Measurements from ENCODE around the gene TTI1. TPM values are rescaled to one million over a fixed set of nuclear protein-coding genes. Genes with fewer than 3 reads are reported as not detected.
"Not testable (repeated sequence)": the region's sequence is repeated elsewhere in the genome, so short reads cannot be mapped to it uniquely, and the experiment has no call there.

Gene TTI1
- total RNA-seq, 1 experiment from 2014 or later, result 26.6 TPM

- ChIA-PET CTCF (no interaction called here), POLR2A (no interaction called here)
- in situ Hi-C loops (cut with HindIII; ENCODE audit: low pct_unique_long_range_greater_than_20kb, low sequenced_read_pairs) (no loop called here), intact Hi-C loops (cut with micrococcal nuclease; ENCODE audit: unreplicated experiment) (no loop called here)
- no TSS peak for BruUV-seq (replicated peaks)
- no peak overlapping the region for H3K27ac ChIP-seq (ENCODE audit: low read length)
- H3K27me3 ChIP-seq (ENCODE audit: control insufficient read depth, insufficient read depth, low read length), result no peaks in the 10 kb centered on the region
- DNase-seq (ENCODE audit: low read depth, low spot score), result no peak
- no peak overlapping the region for H3K4me3 ChIP-seq (ENCODE audit: low read depth in 2 of 2, low read length in 2 of 2)
- no peaks in the 10 kb centered on the region for H3K36me3 ChIP-seq (ENCODE audit: control insufficient read depth, insufficient read depth, low read length)
- TF ChIP-seq TCF7L2 (IDR thresholded peaks at IDR 0.05; ENCODE audit: low read depth, low read length), result no peak
- no peak for TF ChIP-seq POLR2AphosphoS5 (IDR thresholded peaks at IDR 0.05; ENCODE audit: low read depth, low read length)
- no peak for TF ChIP-seq CTCF (IDR thresholded peaks at IDR 0.05)
- TF ChIP-seq SIN3A (IDR thresholded peaks at IDR 0.05; ENCODE audit: borderline replicate concordance, insufficient read depth, low read depth, low read length), result no peak
- no peak for TF ChIP-seq REST (IDR thresholded peaks at IDR 0.05; ENCODE audit: insufficient read depth in 1 of 2, low read depth in 2 of 2, low read length in 1 of 2)
- H3K9me3 ChIP-seq (ENCODE audit: control insufficient read depth, insufficient read depth, low read depth, low read length), result no peaks in the 10 kb centered on the region
- no peak for ATAC-seq
- H3K4me1 ChIP-seq (ENCODE audit: control insufficient read depth, insufficient read depth, low read length), result no peaks in the 10 kb centered on the region
Observed at GRCh38 chr20:37968841-37969401, 64.3 kb downstream of the TTI1 start.

GRCh38 chr20:37963483-37963882, 69.8 kb downstream of the TTI1 start:
- H3K4me3 ChIP-seq (ENCODE audit: low read depth in 2 of 2, low read length in 2 of 2); H3K36me3 ChIP-seq (ENCODE audit: control insufficient read depth, insufficient read depth, low read length); H3K9me3 ChIP-seq (ENCODE audit: control insufficient read depth, insufficient read depth, low read depth, low read length); CTCF ChIA-PET; DNase-seq (ENCODE audit: low read depth, low spot score); intact Hi-C loops (cut with micrococcal nuclease; ENCODE audit: unreplicated experiment); H3K4me1 ChIP-seq (ENCODE audit: control insufficient read depth, insufficient read depth, low read length); POLR2A ChIA-PET; ATAC-seq; H3K27me3 ChIP-seq (ENCODE audit: control insufficient read depth, insufficient read depth, low read length); in situ Hi-C loops (cut with HindIII; ENCODE audit: low pct_unique_long_range_greater_than_20kb, low sequenced_read_pairs); H3K27ac ChIP-seq (ENCODE audit: low read length); BruUV-seq (replicated peaks): not testable (repeated sequence)

GRCh38 chr20:37961066-37961465, 72.2 kb downstream of the TTI1 start:
- Histone ChIP-seq H3K36me3 (ENCODE audit: control insufficient read depth, insufficient read depth, low read length) (no peaks in the 10 kb centered on the region), H3K27me3 (ENCODE audit: control insufficient read depth, insufficient read depth, low read length) (peaks cover 14% of the 10 kb centered on the region; the same call in 1 of the 2 replicates), H3K4me3 (ENCODE audit: low read depth in 2 of 2, low read length in 2 of 2) (no peak overlapping the region), H3K4me1 (ENCODE audit: control insufficient read depth, insufficient read depth, low read length) (no peaks in the 10 kb centered on the region), H3K9me3 (ENCODE audit: control insufficient read depth, insufficient read depth, low read depth, low read length) (no peaks in the 10 kb centered on the region), H3K27ac (ENCODE audit: low read length) (no peak overlapping the region)
- TF ChIP-seq SIN3A (IDR thresholded peaks at IDR 0.05; ENCODE audit: borderline replicate concordance, insufficient read depth, low read depth, low read length), result no peak
- CTCF ChIA-PET, result no interaction called here
- ATAC-seq, result no peak
- no peak for DNase-seq (ENCODE audit: low read depth, low spot score)
- intact Hi-C loops (cut with micrococcal nuclease; ENCODE audit: unreplicated experiment), result no loop called here
- no TSS peak for BruUV-seq (replicated peaks)
- POLR2A ChIA-PET, result no interaction called here
- in situ Hi-C loops (cut with HindIII; ENCODE audit: low pct_unique_long_range_greater_than_20kb, low sequenced_read_pairs), result no loop called here

All from Panc1 (cell line).